ENCODE measurements around the gene NT5C3B.
"Not testable (repeated sequence)": the region's sequence is repeated elsewhere in the genome, so short reads cannot be mapped to it uniquely, and the experiment has no call there.

NT5C3B gene

GRCh38 chr17:41839448-41839847, 3.4 kb upstream of the NT5C3B start:
- DNase-seq (ENCODE audit: low spot score), result not testable (repeated sequence)

GRCh38 chr17:41837761-41838538, 1.9 kb upstream of the NT5C3B start, which contains the start of gene KLHL10:
TSS of gene KLHL10 (plus strand) at chr17:41837825. CDS start at chr17:41837933, 108 bp downstream.
- DNase-seq (ENCODE audit: low spot score), result no peak

- DNase-seq (ENCODE audit: low spot score), result no peak
Observed at GRCh38 chr17:41836550-41837196, 641 bp upstream of the NT5C3B start.

GRCh38 chr17:41835214-41835799, 725 bp downstream of the NT5C3B start:
- no peak for DNase-seq (ENCODE audit: low spot score)

- DNase-seq (ENCODE audit: low spot score), result not testable (repeated sequence)
Observed at GRCh38 chr17:41829961-41830360, 6.1 kb downstream of the NT5C3B start.

- DNase-seq (ENCODE audit: low spot score), result no peak
Observed at GRCh38 chr17:41825175-41825845, 10.7 kb downstream of the NT5C3B start.

- DNase-seq (ENCODE audit: low spot score), result no peak
Observed at GRCh38 chr17:41824086-41824485, 11.9 kb downstream of the NT5C3B start.

- no peak for DNase-seq (ENCODE audit: low spot score)
Observed at GRCh38 chr17:41823580-41823979, 12.5 kb downstream of the NT5C3B start.

- no peak for DNase-seq (ENCODE audit: low spot score)
Observed at GRCh38 chr17:41823141-41823524, 12.9 kb downstream of the NT5C3B start.

- DNase-seq (ENCODE audit: low spot score), result no peak
Observed at GRCh38 chr17:41822216-41823140, 13.6 kb downstream of the NT5C3B start.

GRCh38 chr17:41821776-41822175, 14.3 kb downstream of the NT5C3B start:
- no peak for DNase-seq (ENCODE audit: low spot score)

GRCh38 chr17:41818024-41818423, 18.0 kb downstream of the NT5C3B start:
- no peak for DNase-seq (ENCODE audit: low spot score)

GRCh38 chr17:41816637-41817320, 19.3 kb downstream of the NT5C3B start:
- no peak for DNase-seq (ENCODE audit: low spot score)

- DNase-seq (ENCODE audit: low spot score), result no peak
Observed at GRCh38 chr17:41814195-41814594, 21.8 kb downstream of the NT5C3B start.

GRCh38 chr17:41813699-41814124, 22.3 kb downstream of the NT5C3B start:
- no peak for DNase-seq (ENCODE audit: low spot score)

- no peak for DNase-seq (ENCODE audit: low spot score)
Observed at GRCh38 chr17:41813152-41813680, 22.8 kb downstream of the NT5C3B start.

GRCh38 chr17:41812381-41813151, 23.5 kb downstream of the NT5C3B start, which contains the start of gene FKBP10:
TSS of gene FKBP10 (plus strand) at chr17:41813004. CDS start at chr17:41813035, 31 bp downstream.
- peak; percentile 48 for DNase-seq (ENCODE audit: low spot score)

GRCh38 chr17:41811549-41812380, 24.3 kb downstream of the NT5C3B start, which contains the start of gene P3H4:
TSS of gene P3H4 (minus strand) at chr17:41811949. CDS start at chr17:41811915, 34 bp downstream.
- DNase-seq (ENCODE audit: low spot score), result peak; percentile 72
